SK-N-SH (cell line): ENCODE data around the gene FAM20A.

Experiments used
- CHD2 ChIP-seq: fragments of 150-350 bp; IDR thresholded peaks from 2 replicates; pipeline ENCODE4 v1.6.1; 2018; ENCODE audit warnings: low read length; ENCODE audit not compliant: partially characterized antibody
- EP300 ChIP-seq, 2 experiments: IDR thresholded peaks; 2 replicates each; pipeline versions ENCODE4 v1.4.0 to v1.6.1; 2012; ENCODE audit warnings: borderline replicate concordance in 1 of 2, low read depth in 1 of 2, low read length in 1 of 2
- EZH2phosphoT487 ChIP-seq: fragments of 200-600 bp; sonication (generic); IDR thresholded peaks from 2 replicates; pipeline ENCODE4 v1.6.1; 2017; ENCODE audit warnings: low read depth, mixed run types, mild to moderate bottlenecking, antibody characterized with exemption, moderate library complexity, borderline replicate concordance
- JUND ChIP-seq: IDR thresholded peaks from 2 replicates; pipeline ENCODE4 v1.4.0; 2012
- MXI1 ChIP-seq: IDR thresholded peaks from 2 replicates; pipeline ENCODE4 v1.6.1; 2012; ENCODE audit warnings: mild to moderate bottlenecking, low read depth, low read length, improper control_type of control experiment
- RAD21 ChIP-seq: IDR thresholded peaks from 2 replicates; pipeline ENCODE4 v1.6.1; 2012; ENCODE audit warnings: mild to moderate bottlenecking, low read length
- RXRA ChIP-seq: IDR thresholded peaks from 2 replicates; pipeline ENCODE4 v1.4.0; 2012; ENCODE audit warnings: low read depth, mild to moderate bottlenecking, borderline replicate concordance
- SIN3A ChIP-seq: IDR thresholded peaks from 2 replicates; pipeline ENCODE4 v1.6.1; 2012; ENCODE audit warnings: low read depth, mild to moderate bottlenecking, low read length, moderate library complexity, borderline replicate concordance
- SMC3 ChIP-seq: IDR thresholded peaks from 2 replicates; pipeline ENCODE4 v1.6.1; 2012; ENCODE audit warnings: low read depth, low read length, improper control_type of control experiment
- TAF1 ChIP-seq: IDR thresholded peaks from 2 replicates; pipeline ENCODE4 v1.6.1; 2012; ENCODE audit warnings: low read depth, mild to moderate bottlenecking, low read length, moderate library complexity, borderline replicate concordance
- YY1 ChIP-seq: IDR thresholded peaks from 2 replicates; pipeline ENCODE4 v1.4.0; 2012; ENCODE audit warnings: low read depth, mild to moderate bottlenecking
- TF ChIP-seq, protein P1 (sequence below): fragments of 200-600 bp; sonication (generic); IDR thresholded peaks from 2 replicates; pipeline ENCODE4 v1.6.1; 2017; ENCODE audit warnings: antibody characterized with exemption, mild to moderate bottlenecking, moderate library complexity
- TF ChIP-seq, protein P2 (sequence below): IDR thresholded peaks from 2 replicates; pipeline ENCODE4; 2012

DNA sequence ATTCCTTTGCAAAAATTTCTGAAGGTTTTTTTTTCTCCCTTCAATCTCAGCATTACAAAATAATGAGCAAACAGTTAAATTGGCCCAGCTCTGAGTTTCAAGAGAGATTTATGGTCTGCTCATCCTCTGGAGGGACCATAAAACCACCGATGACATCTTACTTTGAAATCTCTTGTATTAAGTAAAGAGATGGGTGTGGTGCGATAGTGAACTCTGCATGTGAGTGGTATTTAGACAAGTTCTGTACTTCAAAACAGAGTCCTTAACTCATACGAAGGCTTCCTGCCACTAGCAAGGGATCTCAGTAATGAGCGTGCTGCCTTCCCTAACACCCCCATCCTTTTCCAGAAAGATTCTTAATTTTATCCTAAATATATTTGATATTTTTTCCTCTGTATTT is 2.1 kb downstream of the FAM20A start:
- TF ChIP-seq, protein P1, sequence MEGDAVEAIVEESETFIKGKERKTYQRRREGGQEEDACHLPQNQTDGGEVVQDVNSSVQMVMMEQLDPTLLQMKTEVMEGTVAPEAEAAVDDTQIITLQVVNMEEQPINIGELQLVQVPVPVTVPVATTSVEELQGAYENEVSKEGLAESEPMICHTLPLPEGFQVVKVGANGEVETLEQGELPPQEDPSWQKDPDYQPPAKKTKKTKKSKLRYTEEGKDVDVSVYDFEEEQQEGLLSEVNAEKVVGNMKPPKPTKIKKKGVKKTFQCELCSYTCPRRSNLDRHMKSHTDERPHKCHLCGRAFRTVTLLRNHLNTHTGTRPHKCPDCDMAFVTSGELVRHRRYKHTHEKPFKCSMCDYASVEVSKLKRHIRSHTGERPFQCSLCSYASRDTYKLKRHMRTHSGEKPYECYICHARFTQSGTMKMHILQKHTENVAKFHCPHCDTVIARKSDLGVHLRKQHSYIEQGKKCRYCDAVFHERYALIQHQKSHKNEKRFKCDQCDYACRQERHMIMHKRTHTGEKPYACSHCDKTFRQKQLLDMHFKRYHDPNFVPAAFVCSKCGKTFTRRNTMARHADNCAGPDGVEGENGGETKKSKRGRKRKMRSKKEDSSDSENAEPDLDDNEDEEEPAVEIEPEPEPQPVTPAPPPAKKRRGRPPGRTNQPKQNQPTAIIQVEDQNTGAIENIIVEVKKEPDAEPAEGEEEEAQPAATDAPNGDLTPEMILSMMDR: no peak
- TF ChIP-seq SIN3A (no peak), RAD21 (no peak), MXI1 (no peak), EP300 (IDR thresholded peaks at IDR 0.05; ENCODE audit: borderline replicate concordance in 1 of 2, low read depth in 1 of 2, low read length in 1 of 2) (no peak), RXRA (no peak), YY1 (no peak), CHD2 (no peak), JUND (no peak), EZH2phosphoT487 (no peak), TAF1 (no peak), SMC3 (no peak)
- TF ChIP-seq, protein P2, sequence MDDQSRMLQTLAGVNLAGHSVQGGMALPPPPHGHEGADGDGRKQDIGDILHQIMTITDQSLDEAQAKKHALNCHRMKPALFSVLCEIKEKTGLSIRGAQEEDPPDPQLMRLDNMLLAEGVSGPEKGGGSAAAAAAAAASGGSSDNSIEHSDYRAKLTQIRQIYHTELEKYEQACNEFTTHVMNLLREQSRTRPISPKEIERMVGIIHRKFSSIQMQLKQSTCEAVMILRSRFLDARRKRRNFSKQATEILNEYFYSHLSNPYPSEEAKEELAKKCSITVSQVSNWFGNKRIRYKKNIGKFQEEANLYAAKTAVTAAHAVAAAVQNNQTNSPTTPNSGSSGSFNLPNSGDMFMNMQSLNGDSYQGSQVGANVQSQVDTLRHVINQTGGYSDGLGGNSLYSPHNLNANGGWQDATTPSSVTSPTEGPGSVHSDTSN: no peak
